Fibroblast of skin of left biceps (primary cell): ENCODE measurements around the gene NRG2.

Experiments used
- DNase-seq, 2 experiments: peaks; one replicate each; pipeline ENCODE4 v3.0.0-alpha.2; 2013; ENCODE audit warnings: low read depth in 2 of 2

Gene NRG2

GRCh38 chr5:139861021-139861888 is 181.8 kb downstream of the NRG2 start:
- no peak for DNase-seq

GRCh38 chr5:139859013-139859412 is 184.1 kb downstream of the NRG2 start:
- DNase-seq = no peak

- no peak for DNase-seq
Observed at GRCh38 chr5:139856714-139857113, 186.4 kb downstream of the NRG2 start.

GRCh38 chr5:139855946-139856540 is 187.1 kb downstream of the NRG2 start:
- DNase-seq = no peak

- DNase-seq = no peak
Observed at GRCh38 chr5:139855451-139855850, 187.6 kb downstream of the NRG2 start.

- DNase-seq = no peak
Observed at GRCh38 chr5:139854953-139855352, 188.1 kb downstream of the NRG2 start.

- DNase-seq = no peak
Observed at GRCh38 chr5:139854029-139854605, 189.0 kb downstream of the NRG2 start.

GRCh38 chr5:139852696-139853095 is 190.4 kb downstream of the NRG2 start:
- no peak for DNase-seq

- no peak for DNase-seq
Observed at GRCh38 chr5:139851558-139851957, 191.5 kb downstream of the NRG2 start.

GRCh38 chr5:139850423-139851016 is 192.6 kb downstream of the NRG2 start:
- DNase-seq = no peak

- no peak for DNase-seq
Observed at GRCh38 chr5:139849942-139850341, 193.2 kb downstream of the NRG2 start.

GRCh38 chr5:139849501-139849900 is 193.6 kb downstream of the NRG2 start:
- DNase-seq = no peak

- no peak for DNase-seq
Observed at GRCh38 chr5:139848508-139849100, 194.5 kb downstream of the NRG2 start.

GRCh38 chr5:139847790-139848507 is 195.2 kb downstream of the NRG2 start:
- peak; percentile 4 for DNase-seq

GRCh38 chr5:139847091-139847490 is 196.0 kb downstream of the NRG2 start:
- no peak for DNase-seq

- no peak for DNase-seq
Observed at GRCh38 chr5:139845846-139846681, 197.0 kb downstream of the NRG2 start.

- peak; percentile 13 to 24 for DNase-seq
Observed at GRCh38 chr5:139844472-139845145, 198.5 kb downstream of the NRG2 start.

GRCh38 chr5:139843991-139844390 is 199.1 kb downstream of the NRG2 start:
- DNase-seq = no peak

GRCh38 chr5:139842321-139842720 is 200.8 kb downstream of the NRG2 start:
- no peak for DNase-seq

- no peak for DNase-seq
Observed at GRCh38 chr5:139841549-139841948, 201.6 kb downstream of the NRG2 start.
